Nephron (organoid): ENCODE results near the gene SLC35E2B.

Source experiments
- H3K27ac Mint-ChIP-seq, 3 experiments: 2 replicates each; pipeline ENCODE4 v1.8.0; 2020; ENCODE audit warnings: mixed read lengths in 3 of 3, mild to moderate bottlenecking in 2 of 3, moderate library complexity in 1 of 3
- H3K27me3 Mint-ChIP-seq: 2 replicates; pipeline ENCODE4 v1.8.0; 2021; ENCODE audit warnings: low read depth, mild to moderate bottlenecking, moderate library complexity, mixed read lengths
- H3K36me3 Mint-ChIP-seq: 2 replicates; pipeline ENCODE4 v1.8.0; 2020; ENCODE audit warnings: low read depth, mixed read lengths
- H3K4me1 Mint-ChIP-seq: 2 replicates; pipeline ENCODE4 v1.8.0; 2020; ENCODE audit warnings: mixed read lengths
- H3K4me3 Mint-ChIP-seq, 3 experiments: 2 replicates each; pipeline ENCODE4 v1.8.0; 2020; ENCODE audit warnings: mild to moderate bottlenecking in 3 of 3, mixed read lengths in 3 of 3, moderate library complexity in 2 of 3
- H3K9me3 Mint-ChIP-seq: 2 replicates; pipeline ENCODE4 v1.8.0; 2020; ENCODE audit warnings: mixed read lengths
- CTCF ChIP-seq, 3 experiments: fragments of 200-600 bp; sonication (generic); IDR thresholded peaks; one replicate each; pipeline ENCODE4 v1.5.0; 2021; ENCODE audit warnings: antibody characterized with exemption in 3 of 3; ENCODE audit not compliant: unreplicated experiment in 3 of 3

The SLC35E2B gene

DNA sequence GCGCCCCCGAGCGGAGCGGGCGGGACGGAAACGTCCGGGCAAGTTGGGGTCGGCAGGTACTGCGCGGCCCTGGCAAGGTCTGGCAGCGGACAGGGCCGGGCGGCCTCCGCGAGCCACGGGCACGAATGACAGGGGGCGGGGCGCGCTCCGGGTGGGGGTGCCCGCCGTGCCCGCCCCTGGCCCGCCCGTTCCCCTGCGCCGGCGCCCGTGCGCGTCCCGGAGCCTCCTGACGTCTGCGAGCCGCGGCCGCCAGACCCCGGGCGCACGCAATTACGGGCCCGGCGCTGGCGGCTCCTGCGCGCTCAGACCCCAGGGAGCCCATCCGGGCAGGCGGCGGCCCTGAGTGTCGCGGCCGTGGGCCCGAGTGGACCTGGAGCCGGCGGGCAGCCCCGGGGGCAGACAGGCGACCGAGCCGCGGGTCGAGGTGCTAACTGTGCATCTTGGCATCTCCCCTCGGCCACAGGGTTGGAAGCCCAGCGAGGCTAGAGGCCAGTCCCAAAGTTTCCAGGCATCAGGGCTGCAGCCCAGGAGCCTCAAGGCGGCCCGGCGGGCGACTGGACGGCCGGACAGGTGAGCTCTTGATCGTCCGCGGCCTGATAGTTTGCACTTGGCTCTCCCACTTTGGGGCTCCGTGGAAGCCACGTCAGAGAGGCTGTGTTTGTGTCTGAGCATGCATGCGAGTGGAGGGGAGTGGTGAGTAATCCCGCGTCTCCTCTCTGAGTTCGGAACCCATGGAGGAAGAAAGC lies 76.4 kb downstream of the SLC35E2B start:
- Mint-ChIP-seq H3K4me3 (peak overlapping the region; percentile 84 to 90 (median 89)), H3K36me3 (no peaks in the 10 kb centered on the region), H3K27me3 (no peaks in the 10 kb centered on the region), H3K27ac (peak overlapping the region; percentile 42 to 75 (median 65)), H3K9me3 (no peaks in the 10 kb centered on the region), H3K4me1 (peaks cover 28% of the 10 kb centered on the region)
- no peak for TF ChIP-seq CTCF (IDR thresholded peaks at IDR 0.05; ENCODE audit: unreplicated experiment in 3 of 3)

- Mint-ChIP-seq H3K27ac (peak within 1 kb of the TSS; percentile 90 to 92 (median 92)), H3K27me3 (no peaks in the 10 kb centered on the region)
- TF ChIP-seq CTCF (IDR thresholded peaks at IDR 0.05; ENCODE audit: unreplicated experiment in 3 of 3), result no peak
Observed at GRCh38 chr1:1615256-1616044, 77.1 kb downstream of the SLC35E2B start, which contains the start of gene MIB2. Gene MIB2 (plus strand): TSS chr1:1615500. CDS start chr1:1623453, 7,953 bp downstream.

DNA sequence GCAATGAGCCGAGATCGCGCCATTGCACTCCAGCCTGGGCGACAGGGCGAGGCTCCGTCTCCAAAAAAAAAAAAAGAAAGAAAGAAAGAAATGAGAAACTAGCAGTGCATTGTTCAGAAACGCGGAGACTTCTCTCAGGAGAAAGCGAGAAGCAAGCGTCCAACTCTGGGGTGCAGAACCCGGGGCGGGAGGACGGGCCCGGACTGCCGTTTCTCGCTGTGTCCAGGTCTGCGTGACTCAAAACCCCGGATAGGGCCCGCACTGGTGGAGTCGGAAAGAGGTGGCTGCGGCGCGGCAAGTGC lies 77.7 kb downstream of the SLC35E2B start:
- H3K4me3 Mint-ChIP-seq, result peak overlapping the region; percentile 96 to 99 (median 97)
- H3K4me1 Mint-ChIP-seq, result peaks cover 38% of the 10 kb centered on the region
- H3K36me3 Mint-ChIP-seq, result no peaks in the 10 kb centered on the region
- no peak for TF ChIP-seq CTCF (IDR thresholded peaks at IDR 0.05; ENCODE audit: unreplicated experiment in 3 of 3)
- no peaks in the 10 kb centered on the region for H3K27me3 Mint-ChIP-seq
- H3K9me3 Mint-ChIP-seq, result no peaks in the 10 kb centered on the region
- H3K27ac Mint-ChIP-seq, result peak overlapping the region; percentile 90 to 92 (median 92)

More at GRCh38 chr1:1615256-1616044, 77.1 kb downstream of the SLC35E2B start, which contains the start of gene MIB2:
- Mint-ChIP-seq H3K36me3 (no peaks in the 10 kb centered on the region), H3K4me1 (peaks cover 35% of the 10 kb centered on the region), H3K9me3 (no peaks in the 10 kb centered on the region), H3K4me3 (peak within 1 kb of the TSS; percentile 96 to 99 (median 97))

- Mint-ChIP-seq H3K27ac (peak overlapping the region; percentile 90 to 92 (median 92)), H3K27me3 (no peaks in the 10 kb centered on the region), H3K9me3 (no peaks in the 10 kb centered on the region), H3K4me1 (peaks cover 38% of the 10 kb centered on the region), H3K36me3 (no peaks in the 10 kb centered on the region), H3K4me3 (peak overlapping the region; percentile 96 to 99 (median 97))
- no peak for TF ChIP-seq CTCF (IDR thresholded peaks at IDR 0.05; ENCODE audit: unreplicated experiment in 3 of 3)
Observed at GRCh38 chr1:1614204-1614953, 78.2 kb downstream of the SLC35E2B start.

DNA sequence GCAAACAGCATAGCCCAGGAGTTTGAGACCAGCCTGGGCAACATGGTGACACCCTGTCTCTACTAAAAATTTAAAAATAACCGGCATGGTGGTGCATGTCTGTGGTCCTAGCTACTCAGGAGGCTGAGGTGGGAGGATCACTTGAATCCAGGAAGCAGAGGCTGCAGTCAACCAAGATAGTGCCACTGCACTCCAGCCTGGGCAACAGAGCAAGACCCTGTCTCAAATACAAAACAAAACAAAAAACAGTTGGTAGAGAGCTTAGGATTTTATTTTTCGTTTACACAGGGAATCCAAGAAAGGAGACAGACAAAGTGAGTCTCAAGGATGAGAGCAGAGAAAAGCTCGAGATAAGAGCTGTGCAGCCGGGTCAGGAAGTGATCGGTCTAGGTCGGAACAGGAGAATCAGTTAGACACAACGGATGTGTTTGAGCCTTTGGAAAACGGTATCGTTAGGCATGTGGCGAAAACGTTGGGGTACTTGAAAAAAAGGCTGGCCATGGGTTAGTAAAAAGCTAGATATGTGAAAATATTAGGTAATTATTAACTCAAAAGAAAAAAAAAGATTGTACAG lies 79.0 kb downstream of the SLC35E2B start:
- H3K36me3 Mint-ChIP-seq, result no peaks in the 10 kb centered on the region
- H3K9me3 Mint-ChIP-seq, result no peaks in the 10 kb centered on the region
- H3K27ac Mint-ChIP-seq, result peak overlapping the region; percentile 84 to 92 (median 92)
- peaks cover 38% of the 10 kb centered on the region for H3K4me1 Mint-ChIP-seq
- TF ChIP-seq CTCF (IDR thresholded peaks at IDR 0.05; ENCODE audit: unreplicated experiment in 3 of 3), result no peak
- H3K4me3 Mint-ChIP-seq, result peak overlapping the region; percentile 96 to 99 (median 97)
- H3K27me3 Mint-ChIP-seq, result no peaks in the 10 kb centered on the region
